ENCODE data around the gene TLE3.
"Not testable (repeated sequence)": the region's sequence is repeated elsewhere in the genome, so short reads cannot be mapped to it uniquely, and the experiment has no call there.

Gene TLE3

GRCh38 chr15:70097321-70098152, at the start of gene TLE3:
TSS of gene TLE3 (minus strand) at chr15:70097917. CDS start at chr15:70096798, 1,119 bp downstream.
- DNase-seq, result peak; percentile 98

GRCh38 chr15:70147178-70147760, 49.6 kb upstream of the TLE3 start:
- no peak for DNase-seq

- DNase-seq, result no peak
Measured at GRCh38 chr15:70146771-70147170, 49.1 kb upstream of the TLE3 start.

- DNase-seq, result no peak
Measured at GRCh38 chr15:70146162-70146561, 48.4 kb upstream of the TLE3 start.

DNA sequence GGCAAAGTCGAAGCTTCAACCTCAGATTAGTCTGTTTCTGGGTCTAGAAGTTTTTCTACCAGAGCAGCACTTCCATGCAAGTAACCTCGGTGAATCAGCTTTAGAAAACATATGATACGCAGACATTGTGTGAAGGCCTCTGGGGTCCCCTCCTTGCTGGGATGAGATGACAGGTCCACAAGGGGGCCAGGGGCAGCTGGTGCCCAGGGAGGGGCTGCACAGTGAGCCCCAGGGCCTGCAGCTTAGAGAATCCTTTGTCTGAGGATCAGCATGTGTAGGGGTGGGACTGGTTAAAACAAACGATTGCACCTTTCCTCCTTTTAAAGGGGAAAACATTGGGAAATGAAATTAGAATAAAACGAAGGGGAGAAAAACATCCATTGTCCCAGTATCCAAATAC, 47.5 kb upstream of the TLE3 start:
- no peak for DNase-seq

GRCh38 chr15:70142322-70143191, 44.8 kb upstream of the TLE3 start:
- DNase-seq, result no peak

DNA sequence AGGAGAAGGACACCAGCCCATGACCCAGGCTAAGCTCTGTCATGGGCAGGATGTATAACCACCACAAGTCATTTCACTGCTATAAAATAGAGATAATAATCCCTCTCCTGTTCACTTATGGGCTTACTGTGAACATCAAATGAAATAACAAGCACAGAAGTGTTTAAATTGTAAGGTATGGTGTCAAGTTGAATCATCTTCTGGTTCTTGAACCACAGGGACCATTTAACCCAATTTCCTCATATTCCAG, 44.3 kb upstream of the TLE3 start:
- DNase-seq, result no peak

DNA sequence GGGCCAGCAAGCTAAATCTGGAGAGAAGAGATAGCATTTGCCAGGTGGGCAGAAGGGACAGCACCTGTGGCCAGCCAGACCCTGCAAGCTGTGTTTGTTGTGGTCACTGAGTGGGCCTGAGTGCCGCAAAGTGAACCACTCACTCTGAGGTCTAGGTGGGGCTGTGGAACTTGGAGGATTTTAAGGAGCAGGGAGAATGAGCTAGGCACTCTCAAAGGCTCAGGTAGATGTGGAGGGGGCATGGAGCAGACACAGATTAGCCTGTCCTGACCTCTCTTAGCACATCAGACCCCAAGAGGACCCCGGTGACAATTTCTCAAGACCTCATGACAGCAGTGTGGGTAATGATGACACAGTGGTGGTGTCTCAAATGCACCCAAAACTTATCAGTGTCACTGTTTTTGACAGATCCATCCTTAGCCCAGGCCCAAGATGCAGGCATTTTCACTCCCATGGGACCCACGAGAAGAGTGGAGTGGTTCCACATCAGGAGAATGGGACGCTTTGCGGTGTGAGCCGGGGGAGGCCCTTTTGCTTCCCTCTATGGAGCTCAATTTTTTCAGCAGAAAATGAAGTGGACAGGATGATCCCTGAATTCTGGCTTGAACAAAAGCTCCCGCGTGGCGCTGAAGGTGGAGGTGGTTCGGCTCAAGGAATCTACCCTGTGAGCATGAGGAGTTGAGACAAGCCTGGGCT, 43.8 kb upstream of the TLE3 start:
- DNase-seq, result no peak

DNA sequence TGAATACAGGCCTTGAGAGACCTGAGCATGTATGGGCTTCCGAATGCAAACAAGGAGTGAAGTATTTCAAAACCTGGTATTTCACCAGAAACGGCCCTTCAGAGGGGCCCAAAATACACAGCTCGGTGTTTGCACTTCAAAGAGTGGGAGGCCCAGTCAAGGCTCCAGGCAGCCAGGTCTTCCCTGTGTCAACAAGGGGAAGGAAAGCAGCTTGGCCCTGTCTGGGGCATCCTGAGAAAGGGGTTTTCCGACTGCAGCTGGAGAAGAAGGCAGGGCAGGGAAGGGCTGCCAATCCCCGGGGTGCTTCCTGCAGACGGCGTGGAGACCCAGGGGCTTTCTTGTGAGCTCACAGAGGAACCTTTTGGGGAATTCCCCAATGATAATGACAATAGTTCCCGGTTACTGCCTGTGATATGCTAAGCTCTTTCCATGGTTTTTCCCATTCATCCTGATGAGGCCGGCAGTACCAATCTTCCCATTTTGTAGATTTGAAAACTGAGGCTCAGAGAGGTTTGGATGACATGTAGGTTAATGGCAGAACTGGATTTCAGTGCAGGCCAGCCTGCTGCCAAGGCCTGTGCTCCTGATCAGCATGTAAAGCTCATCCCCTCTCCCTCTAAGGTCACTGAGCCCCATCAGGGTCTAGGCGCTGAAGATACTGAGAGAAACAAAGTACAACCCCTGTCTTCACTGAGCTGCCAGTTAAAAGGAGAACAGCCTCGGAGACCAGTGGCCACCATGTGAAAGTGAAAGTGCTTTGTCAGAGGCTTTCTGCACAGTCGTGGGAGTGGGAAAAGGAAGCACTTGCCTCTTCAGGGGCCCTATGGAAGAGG, 43.0 kb upstream of the TLE3 start:
- no peak for DNase-seq

- no peak for DNase-seq
Measured at GRCh38 chr15:70140025-70140542, 42.4 kb upstream of the TLE3 start.

GRCh38 chr15:70137967-70138366, 40.2 kb upstream of the TLE3 start:
- DNase-seq, result no peak

GRCh38 chr15:70137021-70137420, 39.3 kb upstream of the TLE3 start:
- not testable (repeated sequence) for DNase-seq

GRCh38 chr15:70133781-70134421, 36.2 kb upstream of the TLE3 start:
- no peak for DNase-seq

- no peak for DNase-seq
Measured at GRCh38 chr15:70133296-70133695, 35.6 kb upstream of the TLE3 start.

GRCh38 chr15:70132571-70132970, 34.9 kb upstream of the TLE3 start:
- no peak for DNase-seq

DNA sequence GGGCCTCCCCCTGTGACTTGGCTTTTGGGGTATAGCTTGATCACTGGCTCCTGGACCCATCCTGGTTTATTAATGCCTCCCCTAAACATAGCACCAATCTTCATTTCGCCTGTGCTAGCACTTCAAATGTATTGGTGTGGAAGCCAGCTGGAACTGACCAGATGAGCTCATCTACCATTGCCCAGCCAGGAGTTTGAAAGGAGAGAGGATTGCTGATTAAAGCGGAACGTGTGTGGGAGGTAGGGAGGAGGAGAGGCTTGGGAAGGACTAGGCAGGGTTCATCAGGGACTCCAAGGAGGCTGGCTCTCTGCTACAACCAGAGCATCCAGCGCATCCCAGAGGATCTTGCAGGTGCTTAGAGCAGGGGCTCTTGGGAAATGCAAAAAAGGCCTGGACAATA, 34.4 kb upstream of the TLE3 start:
- no peak for DNase-seq

DNA sequence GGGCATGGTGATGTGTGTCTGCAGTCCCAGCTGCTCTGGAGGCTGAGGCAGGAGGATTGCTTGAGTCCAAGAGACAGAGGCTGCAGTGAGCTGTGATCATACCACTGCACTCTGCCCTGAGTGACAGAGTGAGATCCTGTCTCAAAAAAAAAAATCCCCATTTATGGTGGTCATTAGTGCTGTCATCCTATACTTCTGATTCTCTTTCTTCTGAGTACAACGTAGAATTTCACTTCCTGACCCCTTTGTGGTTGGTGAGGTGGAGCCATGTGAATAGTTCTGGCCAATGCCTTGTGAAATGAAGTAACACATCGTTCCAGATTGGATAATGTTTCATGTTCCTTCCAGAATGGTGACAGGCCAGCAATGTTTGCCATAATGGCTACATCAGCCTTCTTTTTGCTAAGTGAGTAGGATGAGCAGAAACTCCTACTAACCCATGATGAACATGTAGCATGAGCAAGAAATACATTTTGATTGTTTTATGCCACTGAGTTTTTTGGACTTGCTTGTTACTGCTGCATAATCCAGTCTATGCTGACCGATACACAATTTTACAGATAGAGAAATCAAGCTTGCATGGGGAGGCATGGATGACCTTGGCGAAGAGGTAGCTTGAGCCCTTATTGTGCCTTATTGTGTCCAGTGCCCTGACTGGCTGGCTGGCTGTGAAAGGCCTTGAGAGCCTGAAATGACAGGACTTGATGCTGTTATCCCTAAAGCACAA, 30.9 kb upstream of the TLE3 start:
- no peak for DNase-seq

DNA sequence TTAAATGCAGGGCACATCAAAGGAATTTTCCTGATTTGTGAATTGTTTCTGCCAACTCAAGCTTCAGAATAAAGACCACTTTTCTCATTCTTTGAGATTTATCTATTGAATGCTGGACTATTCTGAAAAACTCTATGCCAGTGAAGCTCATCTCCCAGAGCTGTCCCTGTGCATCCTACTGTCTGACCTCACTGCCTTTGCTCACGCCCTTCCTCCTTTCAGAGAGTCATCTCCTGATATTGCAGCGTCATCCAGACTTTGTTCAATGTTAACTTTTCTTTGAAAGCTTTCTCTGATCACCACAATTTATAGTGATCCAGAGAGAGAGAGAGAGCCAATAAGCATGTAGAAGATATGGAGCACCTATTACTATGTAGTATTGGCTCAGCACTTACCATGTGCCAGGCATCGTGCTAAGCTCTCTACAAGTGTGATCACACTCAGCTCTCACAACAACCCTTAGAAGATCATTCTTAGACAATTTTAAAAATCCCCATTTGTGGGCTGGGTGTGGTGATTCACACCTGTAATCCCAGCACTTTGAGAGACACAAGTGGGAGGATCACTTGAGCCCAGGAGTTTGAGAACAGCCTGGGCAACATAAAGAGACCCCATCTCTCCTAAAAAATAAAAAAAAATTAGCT, 30.2 kb upstream of the TLE3 start:
- no peak for DNase-seq

DNA sequence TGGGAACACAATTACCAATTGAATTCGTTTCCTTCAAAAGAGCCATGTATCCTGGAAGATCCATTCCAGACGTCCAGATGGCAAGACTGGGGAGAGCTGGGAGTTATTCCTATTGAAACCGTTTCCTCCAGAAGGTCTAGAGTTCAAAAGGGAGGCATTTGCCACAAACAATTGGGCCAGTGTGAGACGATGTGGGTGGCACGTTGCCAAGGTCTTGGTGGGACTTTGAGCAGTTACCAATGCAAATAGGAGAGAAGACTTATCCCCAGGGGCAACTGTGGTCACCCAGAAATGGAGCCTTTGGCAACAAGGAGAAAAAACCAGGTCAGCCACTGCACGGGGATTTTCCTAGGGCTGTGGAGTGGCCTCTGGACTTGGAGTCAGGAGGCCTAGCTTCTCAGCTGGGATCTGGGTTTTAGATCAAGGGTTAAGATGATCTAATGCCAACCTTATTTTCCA, 29.6 kb upstream of the TLE3 start:
- no peak for DNase-seq

DNA sequence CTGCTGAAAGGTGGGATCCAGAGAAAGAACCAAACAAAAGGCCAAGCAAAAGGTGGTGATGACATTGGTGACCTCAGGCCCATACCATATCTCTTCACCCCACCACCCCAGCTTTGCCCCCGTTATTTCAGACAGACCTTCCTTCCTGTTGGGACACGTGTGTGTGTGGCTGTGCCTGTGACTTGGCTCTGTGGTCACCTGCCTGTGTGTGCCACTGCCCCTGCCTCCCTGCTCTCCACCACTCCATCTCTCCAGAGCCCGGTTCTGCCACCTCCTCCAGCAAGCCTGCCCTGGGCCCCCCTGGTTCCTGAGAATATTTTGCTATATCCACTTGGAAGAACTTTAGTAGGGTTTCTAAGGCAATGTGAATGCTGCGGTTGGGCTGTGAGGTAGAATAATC, 28.6 kb upstream of the TLE3 start:
- DNase-seq, result no peak

All from activated CD8-positive, alpha-beta memory T cell treated with anti-CD3 and anti-CD28 coated beads, Interleukin-2, amount 50 U/mL, for 4 hours (primary cell).